ENCODE measurements around the gene FRAS1. TPM values are rescaled to one million over a fixed set of nuclear protein-coding genes. Genes with fewer than 3 reads are reported as not detected.
"Not testable (repeated sequence)": the region's sequence is repeated elsewhere in the genome, so short reads cannot be mapped to it uniquely, and the experiment has no call there.

FRAS1 gene
- total and polyA plus RNA-seq, 2 of the 8 experiments (the other 6 are each of a cell fraction or from before 2014, with no cell fraction given): 38.5 to 109 TPM

GRCh38 chr4:78208896-78209295, 151.8 kb downstream of the FRAS1 start:
- H2BK20ac ChIP-seq (ENCODE audit: low read length); H2BK12ac ChIP-seq (ENCODE audit: low read depth, low read length); H4K20me1 ChIP-seq (replicated peaks in 1 of 2; ENCODE audit: control insufficient read depth in 1 of 2, insufficient read depth in 2 of 2, low read length in 2 of 2); H3K4me3 ChIP-seq (ENCODE audit: extremely low read depth in 1 of 4, insufficient read depth in 2 of 4, low read depth in 3 of 4, low read length in 4 of 4); H2AK5ac ChIP-seq (ENCODE audit: low read depth, low read length); H3K4me2 ChIP-seq (ENCODE audit: insufficient read depth in 1 of 2, low read depth in 2 of 2, low read length in 2 of 2); H3K79me1 ChIP-seq (ENCODE audit: low read depth, low read length); H3K4ac ChIP-seq (replicated peaks; ENCODE audit: insufficient read length, low read depth, low read length); FAIRE-seq; H4K8ac ChIP-seq (ENCODE audit: extremely low read depth, insufficient read depth, low read length); H3K27ac ChIP-seq (ENCODE audit: low read depth, low read length); H3K27me3 ChIP-seq (replicated peaks in 1 of 4; ENCODE audit: control insufficient read depth in 3 of 4, extremely low read depth in 1 of 4, insufficient read depth in 3 of 4, low read length in 3 of 4); H2BK120ac ChIP-seq (replicated peaks; ENCODE audit: low read depth, low read length); H4K91ac ChIP-seq (replicated peaks; ENCODE audit: insufficient read length, low read length); H3K18ac ChIP-seq (ENCODE audit: extremely low read depth, low read length); H3K14ac ChIP-seq (ENCODE audit: insufficient read length); POLR2A ChIA-PET (ENCODE audit: partially characterized antibody); H2BK5ac ChIP-seq (ENCODE audit: low read depth, low read length); H3K9ac ChIP-seq (replicated peaks in 1 of 4; ENCODE audit: extremely low read depth in 1 of 4, low read depth in 3 of 4, low read length in 3 of 4); H2BK15ac ChIP-seq (ENCODE audit: low read length); H3K23me2 ChIP-seq (ENCODE audit: low read depth, low read length); H3K9me3 ChIP-seq (ENCODE audit: insufficient read depth in 2 of 2, low read depth in 1 of 2, low read length in 1 of 2); H2AFZ ChIP-seq (ENCODE audit: low read length); H3K4me1 ChIP-seq (replicated peaks in 1 of 4; ENCODE audit: control insufficient read depth in 3 of 4, insufficient read depth in 4 of 4, low read length in 3 of 4); H3K56ac ChIP-seq (replicated peaks; ENCODE audit: insufficient read length, low read depth, low read length); H4K5ac ChIP-seq (ENCODE audit: insufficient read length, low read depth, low read length); H3K23ac ChIP-seq (ENCODE audit: insufficient read length); H3K36me3 ChIP-seq (ENCODE audit: control insufficient read depth in 2 of 4, insufficient read depth in 4 of 4, low read length in 3 of 4); DNase-seq (ENCODE audit: low read depth in 1 of 2, low spot score in 2 of 2): not testable (repeated sequence)
- 87% methylated on average over 4 of the region's 4 CpGs; no CpG with 5 or more reads in 1 of the 2 experiments for WGBS, 2 experiments (ENCODE audit: extremely low coverage in 1 of 2, insufficient coverage in 1 of 2, insufficient read length in 1 of 2, insufficient replicate concordance in 2 of 2, low coverage in 1 of 2, low lambda C conversion rate in 2 of 2, missing lambda C conversion rate in 1 of 2)
- peaks cover 4 to 95% of the 10 kb centered on the region in 2 experiments; a peak in 3 of 4 replicates for H3K79me2 ChIP-seq (ENCODE audit: control insufficient read depth in 1 of 2, insufficient read depth in 2 of 2, low read length in 2 of 2)
- CTCF ChIA-PET (ENCODE audit: partially characterized antibody): interaction anchor here (0.8 to 1.5 kb wide), 3 partner anchors 38 to 149 kb away, joined by 3 read pairs; no protein-coding TSS in a partner anchor

Measured in H1 (cell line).